ENCODE measurements around the gene MIPOL1.
"Not testable (repeated sequence)": the region's sequence is repeated elsewhere in the genome, so short reads cannot be mapped to it uniquely, and the experiment has no call there.

GRCh38 chr14:37295262-37295661 is 97.5 kb downstream of the MIPOL1 start:
- TF ChIP-seq CTCF, EZH2 (IDR thresholded peaks at IDR 0.05): not testable (repeated sequence)
